Neural progenitor cell (in vitro differentiated cells): Measurements from ENCODE around the gene TLL2. TPM values are rescaled to one million over a fixed set of nuclear protein-coding genes. Genes with fewer than 3 reads are reported as not detected.
A peak's percentile ranks its signal among the peaks of the same experiment; 100 is the strongest.

Source experiments
- DNase-seq: peaks from one replicate; pipeline ENCODE4 v3.0.0-alpha.2; 2016; ENCODE audit warnings: low spot score
- H2AFZ ChIP-seq: fragments of 200-600 bp; sonication (generic); replicated peaks from 2 replicates; pipeline ENCODE4 v1.6.1; 2016; ENCODE audit warnings: antibody characterized with exemption
- H3F3A ChIP-seq: fragments of 200-600 bp; sonication (generic); 2 replicates; pipeline ENCODE4 v1.6.1; 2016; ENCODE audit warnings: antibody characterized with exemption, low read depth
- H3K27ac ChIP-seq: fragments of 200-600 bp; sonication (generic); 2 replicates; pipeline ENCODE4 v1.5.1; 2016; ENCODE audit warnings: mild to moderate bottlenecking
- H3K27me3 ChIP-seq: fragments of 200-600 bp; sonication (generic); 2 replicates; pipeline ENCODE4 v1.6.1; 2016; ENCODE audit warnings: mild to moderate bottlenecking, moderate library complexity
- H3K36me3 ChIP-seq: fragments of 200-600 bp; sonication (generic); 2 replicates; pipeline ENCODE4 v1.5.1; 2016
- H3K4me1 ChIP-seq: fragments of 200-600 bp; sonication (generic); 2 replicates; pipeline ENCODE4 v1.6.1; 2016; ENCODE audit warnings: mixed run types
- H3K4me2 ChIP-seq: fragments of 200-600 bp; sonication (generic); 2 replicates; pipeline ENCODE4 v1.6.1; 2016
- H3K4me3 ChIP-seq: fragments of 200-600 bp; sonication (generic); 2 replicates; pipeline ENCODE4 v1.5.1; 2016
- H3K79me2 ChIP-seq: fragments of 200-600 bp; sonication (generic); 2 replicates; pipeline ENCODE4 v1.6.1; 2016; ENCODE audit warnings: low read depth
- H3K9ac ChIP-seq: fragments of 200-600 bp; sonication (generic); 2 replicates; pipeline ENCODE4 v1.6.1; 2016
- H3K9me3 ChIP-seq: fragments of 200-600 bp; sonication (generic); 2 replicates; pipeline ENCODE4 v1.5.1; 2016; ENCODE audit warnings: low read depth
- H4K20me1 ChIP-seq: fragments of 200-600 bp; sonication (generic); 2 replicates; pipeline ENCODE4 v1.6.1; 2016; ENCODE audit warnings: low read depth
- H3K27ac Mint-ChIP-seq: 3 replicates; pipeline ENCODE4 v1.8.0; 2021; ENCODE audit warnings: mixed read lengths
- H3K27me3 Mint-ChIP-seq: 2 replicates; pipeline ENCODE4 v1.8.0; 2022; ENCODE audit warnings: low read depth, mild to moderate bottlenecking, inconsistent platforms, moderate library complexity, mixed read lengths; ENCODE audit not compliant: insufficient read depth
- H3K36me3 Mint-ChIP-seq: 3 replicates; pipeline ENCODE4 v1.8.0; 2021; ENCODE audit warnings: mixed read lengths
- H3K4me1 Mint-ChIP-seq: 3 replicates; pipeline ENCODE4 v1.8.0; 2021; ENCODE audit warnings: mixed read lengths
- H3K4me3 Mint-ChIP-seq: 3 replicates; pipeline ENCODE4 v1.8.0; 2021; ENCODE audit warnings: mild to moderate bottlenecking, moderate library complexity, mixed read lengths
- H3K9me3 Mint-ChIP-seq: 3 replicates; pipeline ENCODE4 v1.8.0; 2020; ENCODE audit warnings: mixed read lengths
- EZH2 ChIP-seq: fragments of 200-600 bp; sonication (generic); IDR thresholded peaks from 2 replicates; pipeline ENCODE4 v1.6.1; 2017; ENCODE audit warnings: antibody characterized with exemption, mild to moderate bottlenecking, moderate library complexity
- EZH2phosphoT487 ChIP-seq: fragments of 200-600 bp; sonication (generic); IDR thresholded peaks from 2 replicates; pipeline ENCODE4 v1.6.1; 2017; ENCODE audit warnings: antibody characterized with exemption
- total RNA-seq: library from RNA; depleted of rRNA; stranded (reverse); fragments of >200 nt; gene quantifications from 2 replicates; pipeline ENCODE4 v1.2.3, GENCODE V29; 2015; ENCODE audit warnings: low replicate concordance
- TF ChIP-seq, protein P1 (sequence below): fragments of 200-600 bp; sonication (generic); IDR thresholded peaks from 2 replicates; pipeline ENCODE4 v1.5.1; 2017; ENCODE audit warnings: antibody characterized with exemption, mild to moderate bottlenecking

The TLL2 gene
- total RNA-seq, 1 donor from 2014 or later = 0.22 TPM

GRCh38 chr10:96513305-96513697 lies 425 bp downstream of the TLL2 start:
- no peak for DNase-seq
- H3K27me3 Mint-ChIP-seq = peaks cover 20% of the 10 kb centered on the region
- H3K27me3 ChIP-seq = peaks cover 37% of the 10 kb centered on the region

GRCh38 chr10:96512524-96513304 lies 1.0 kb downstream of the TLL2 start:
- Histone ChIP-seq H4K20me1 (peaks cover 9% of the 10 kb centered on the region), H3K9me3 (no peaks in the 10 kb centered on the region), H3K4me1 (peaks cover 16% of the 10 kb centered on the region), H3K4me3 (peak overlapping the region; percentile 67), H3K79me2 (no peaks in the 10 kb centered on the region), H3K27ac (no peak overlapping the region), H2AFZ (peak overlapping the region; percentile 85), H3K36me3 (no peaks in the 10 kb centered on the region), H3F3A (peaks cover 47% of the 10 kb centered on the region), H3K4me2 (peak overlapping the region; percentile 94), H3K27me3 (peaks cover 37% of the 10 kb centered on the region), H3K9ac (no peak overlapping the region)
- Mint-ChIP-seq H3K36me3 (no peaks in the 10 kb centered on the region), H3K4me3 (peak overlapping the region; percentile 88), H3K27ac (no peak overlapping the region), H3K4me1 (peaks cover 45% of the 10 kb centered on the region), H3K27me3 (peaks cover 22% of the 10 kb centered on the region), H3K9me3 (no peaks in the 10 kb centered on the region)
- DNase-seq = peak; percentile 76
- TF ChIP-seq EZH2phosphoT487 (peak; percentile 51), EZH2 (no peak)

More at GRCh38 chr10:96513305-96513697, 425 bp downstream of the TLL2 start:
- peaks cover 9% of the 10 kb centered on the region for H4K20me1 ChIP-seq
- no peaks in the 10 kb centered on the region for H3K79me2 ChIP-seq
- no peaks in the 10 kb centered on the region for H3K36me3 ChIP-seq
- H3K4me1 ChIP-seq = peaks cover 16% of the 10 kb centered on the region
- Mint-ChIP-seq H3K9me3 (no peaks in the 10 kb centered on the region), H3K27ac (no peak overlapping the region), H3K4me1 (peaks cover 45% of the 10 kb centered on the region), H3K36me3 (no peaks in the 10 kb centered on the region), H3K4me3 (peak overlapping the region; percentile 88)
- H3K4me2 ChIP-seq = peak overlapping the region; percentile 94
- no peak overlapping the region for H3K9ac ChIP-seq
- peaks cover 47% of the 10 kb centered on the region for H3F3A ChIP-seq
- H3K4me3 ChIP-seq = peak overlapping the region; percentile 67
- TF ChIP-seq, protein P1, sequence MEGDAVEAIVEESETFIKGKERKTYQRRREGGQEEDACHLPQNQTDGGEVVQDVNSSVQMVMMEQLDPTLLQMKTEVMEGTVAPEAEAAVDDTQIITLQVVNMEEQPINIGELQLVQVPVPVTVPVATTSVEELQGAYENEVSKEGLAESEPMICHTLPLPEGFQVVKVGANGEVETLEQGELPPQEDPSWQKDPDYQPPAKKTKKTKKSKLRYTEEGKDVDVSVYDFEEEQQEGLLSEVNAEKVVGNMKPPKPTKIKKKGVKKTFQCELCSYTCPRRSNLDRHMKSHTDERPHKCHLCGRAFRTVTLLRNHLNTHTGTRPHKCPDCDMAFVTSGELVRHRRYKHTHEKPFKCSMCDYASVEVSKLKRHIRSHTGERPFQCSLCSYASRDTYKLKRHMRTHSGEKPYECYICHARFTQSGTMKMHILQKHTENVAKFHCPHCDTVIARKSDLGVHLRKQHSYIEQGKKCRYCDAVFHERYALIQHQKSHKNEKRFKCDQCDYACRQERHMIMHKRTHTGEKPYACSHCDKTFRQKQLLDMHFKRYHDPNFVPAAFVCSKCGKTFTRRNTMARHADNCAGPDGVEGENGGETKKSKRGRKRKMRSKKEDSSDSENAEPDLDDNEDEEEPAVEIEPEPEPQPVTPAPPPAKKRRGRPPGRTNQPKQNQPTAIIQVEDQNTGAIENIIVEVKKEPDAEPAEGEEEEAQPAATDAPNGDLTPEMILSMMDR = no peak
- peak; percentile 37 for TF ChIP-seq EZH2phosphoT487
- peak; percentile 8 for TF ChIP-seq EZH2
- H3K27ac ChIP-seq = peak overlapping the region; percentile 11
- H2AFZ ChIP-seq = peak overlapping the region; percentile 85
- no peaks in the 10 kb centered on the region for H3K9me3 ChIP-seq

DNA sequence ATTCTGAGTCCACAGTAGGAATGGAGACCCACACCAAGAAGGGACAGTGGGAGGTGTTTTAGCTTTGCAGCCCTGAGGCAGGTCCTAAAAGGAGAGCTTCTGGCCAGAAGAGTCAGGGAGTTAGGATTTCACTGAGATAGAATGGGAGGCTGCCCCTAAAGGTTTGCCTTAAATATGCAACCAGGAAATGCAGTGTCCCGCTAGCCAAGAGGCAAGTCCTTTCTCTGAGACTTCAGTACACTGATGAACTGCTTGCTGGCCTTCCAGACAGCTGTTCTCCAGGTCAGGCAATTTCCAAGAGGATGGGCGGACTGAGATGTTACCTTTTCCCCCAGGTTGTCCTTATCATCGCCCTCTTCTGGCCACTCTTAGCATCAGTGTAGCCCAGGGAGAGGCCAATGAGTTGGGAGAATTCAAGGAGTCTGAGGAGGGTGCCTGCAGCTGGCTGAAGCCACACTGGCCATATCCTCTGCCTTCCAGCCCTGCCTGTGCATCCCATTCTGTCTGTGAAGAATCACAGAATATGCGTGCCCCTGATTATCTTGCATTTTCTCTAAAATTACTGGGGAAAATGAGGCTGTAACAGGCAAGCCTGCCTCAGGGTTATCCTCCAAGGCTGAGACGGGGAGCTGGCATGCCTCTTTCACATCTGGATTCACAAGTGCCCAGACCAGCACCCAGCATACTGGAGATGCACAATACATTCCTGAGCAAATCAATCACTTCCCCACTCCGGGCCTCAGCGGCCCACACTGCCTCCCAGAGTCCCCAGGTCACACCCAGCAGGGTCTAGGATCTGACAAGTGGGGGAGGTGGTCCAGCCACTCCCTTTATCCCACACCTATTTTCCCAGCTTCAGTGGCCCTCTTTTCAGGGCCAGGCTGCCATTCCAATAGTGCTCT lies 2.4 kb downstream of the TLL2 start:
- peaks cover 16% of the 10 kb centered on the region for H3K4me1 ChIP-seq
- no peak overlapping the region for H3K9ac ChIP-seq
- Mint-ChIP-seq H3K36me3 (no peaks in the 10 kb centered on the region), H3K4me3 (peak overlapping the region; percentile 88), H3K4me1 (peaks cover 45% of the 10 kb centered on the region), H3K27ac (no peak overlapping the region), H3K9me3 (no peaks in the 10 kb centered on the region), H3K27me3 (peaks cover 25% of the 10 kb centered on the region)
- no peaks in the 10 kb centered on the region for H3K9me3 ChIP-seq
- TF ChIP-seq EZH2 (no peak), EZH2phosphoT487 (no peak)
- TF ChIP-seq, protein P1 = peak; percentile 72
- H3K4me3 ChIP-seq = no peak overlapping the region
- no peak overlapping the region for H3K27ac ChIP-seq
- peak overlapping the region; percentile 6 for H3K4me2 ChIP-seq
- H2AFZ ChIP-seq = no peak overlapping the region
- H3K36me3 ChIP-seq = no peaks in the 10 kb centered on the region
- H4K20me1 ChIP-seq = peaks cover 9% of the 10 kb centered on the region
- H3F3A ChIP-seq = peaks cover 47% of the 10 kb centered on the region
- H3K79me2 ChIP-seq = no peaks in the 10 kb centered on the region
- peaks cover 37% of the 10 kb centered on the region for H3K27me3 ChIP-seq
- DNase-seq = peak; percentile 79
